ENCODE measurements around the gene PTPRA.

GRCh38 chr20:2998728-2999127 is 125.4 kb downstream of the PTPRA start:
- TF ChIP-seq CTCF (IDR thresholded peaks at IDR 0.05) (no peak), POLR2A (IDR thresholded peaks at IDR 0.05) (no peak)
